OCI-LY7 (cell line): ENCODE results near the gene DGKG.

ENCODE experiments used
- CTCF ChIP-seq: fragments of 200-600 bp; sonication (generic); conservative IDR thresholded peaks from 2 replicates; pipeline ENCODE4 v1.5.1; 2014; ENCODE audit warnings: mild to moderate bottlenecking, antibody characterized with exemption, low read length, moderate library complexity, mixed read lengths
- EZH2phosphoT487 ChIP-seq: fragments of 200-600 bp; sonication (generic); IDR thresholded peaks from 2 replicates; pipeline ENCODE4 v1.6.1; 2018; ENCODE audit warnings: low read depth, borderline replicate concordance, mild to moderate bottlenecking, mixed run types, antibody characterized with exemption, low read length, moderate library complexity, mixed read lengths

DNA sequence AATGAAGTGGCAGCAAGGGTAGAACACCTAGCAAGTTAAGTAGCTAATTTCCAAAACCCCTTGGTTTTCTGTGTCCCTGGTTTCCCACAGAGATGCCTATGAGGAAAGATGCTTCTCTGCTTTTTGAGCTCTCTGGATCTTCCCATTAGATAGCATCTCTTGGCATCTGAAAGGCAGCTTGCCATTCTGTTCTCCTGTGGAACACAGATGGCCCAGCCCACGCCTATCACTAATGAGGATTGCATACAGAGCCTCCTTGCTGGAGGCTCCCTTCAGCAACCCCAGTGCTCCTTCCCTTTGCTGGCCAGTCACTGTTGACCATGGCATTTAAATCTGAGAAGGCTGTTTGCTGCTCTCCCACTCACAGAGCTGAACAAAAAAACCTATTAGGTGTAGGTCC, 218.8 kb downstream of the DGKG start:
- no peak for TF ChIP-seq EZH2phosphoT487
- no peak for TF ChIP-seq CTCF
